ENCODE measurements around the gene NCR1.

- TF ChIP-seq CTCF (IDR thresholded peaks at IDR 0.05) (no peak), EP300 (IDR thresholded peaks at IDR 0.05) (no peak), POLR2A (IDR thresholded peaks at IDR 0.05) (no peak), POLR2AphosphoS5 (IDR thresholded peaks at IDR 0.05) (no peak)
Measured at GRCh38 chr19:54871696-54872095, 34.3 kb upstream of the NCR1 start.

Data from sigmoid colon (tissue), 4 donors.